LNCaP clone FGC (cell line): ENCODE results near the gene PCGF1.

ENCODE experiments used
- DNase-seq: peaks from one replicate; pipeline ENCODE4 v3.0.0-alpha.2; 2011; ENCODE audit warnings: low read depth
- H3K4me3 ChIP-seq: 2 replicates; pipeline ENCODE4 v1.5.1; 2011; ENCODE audit warnings: mild to moderate bottlenecking, low read depth, low read length, control low read depth
- CTCF ChIP-seq: IDR thresholded peaks from 2 replicates; pipeline ENCODE4 v1.5.1; 2012; ENCODE audit warnings: mild to moderate bottlenecking; ENCODE audit not compliant: control insufficient read depth, insufficient read depth; ENCODE audit errors: extremely low read depth

PCGF1 gene

DNA sequence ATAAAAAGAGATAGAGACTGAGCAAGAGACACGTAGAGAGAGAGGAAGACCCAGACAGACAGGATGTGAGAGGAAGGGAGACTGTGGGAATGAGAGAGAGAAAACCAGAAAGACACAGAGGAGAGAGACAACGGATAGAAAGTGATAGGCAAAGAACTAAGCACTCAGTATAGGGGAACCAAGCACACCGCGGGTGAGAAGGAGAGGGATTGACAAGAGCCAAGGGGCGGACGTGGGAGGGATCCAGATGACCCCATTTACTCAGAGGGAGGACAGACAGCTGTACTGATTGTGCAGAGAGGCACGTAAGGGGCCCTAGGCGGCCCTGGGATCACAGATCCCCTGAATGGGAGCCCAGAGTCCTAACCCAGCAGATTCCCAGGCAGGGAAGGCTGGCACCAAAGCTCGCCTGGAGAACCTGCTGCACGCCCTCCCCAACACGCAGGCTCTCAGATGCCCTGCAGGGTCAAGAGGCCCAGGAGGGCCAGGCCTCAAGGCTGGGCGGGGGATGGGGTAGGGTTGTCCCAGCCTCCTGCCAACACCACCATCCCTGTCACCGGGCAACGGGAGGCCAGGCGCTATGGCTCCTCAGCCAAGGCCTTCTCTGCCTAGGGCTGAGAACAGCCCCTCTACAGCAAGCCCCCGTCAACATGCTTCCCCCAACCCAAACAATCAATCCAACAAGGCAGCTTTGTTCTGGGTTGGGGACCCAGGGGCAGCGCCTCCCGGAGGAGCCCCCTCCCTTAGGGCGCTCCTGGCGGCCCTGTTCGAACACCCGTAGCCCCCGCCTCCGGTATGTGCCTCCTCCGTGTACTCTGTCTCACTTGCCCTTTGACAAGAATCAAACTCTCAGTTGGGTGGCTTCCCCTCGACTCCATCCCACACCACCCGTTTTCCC, 45.7 kb upstream of the PCGF1 start:
- no peak overlapping the region for H3K4me3 ChIP-seq
- DNase-seq = no peak
- no peak for TF ChIP-seq CTCF

DNA sequence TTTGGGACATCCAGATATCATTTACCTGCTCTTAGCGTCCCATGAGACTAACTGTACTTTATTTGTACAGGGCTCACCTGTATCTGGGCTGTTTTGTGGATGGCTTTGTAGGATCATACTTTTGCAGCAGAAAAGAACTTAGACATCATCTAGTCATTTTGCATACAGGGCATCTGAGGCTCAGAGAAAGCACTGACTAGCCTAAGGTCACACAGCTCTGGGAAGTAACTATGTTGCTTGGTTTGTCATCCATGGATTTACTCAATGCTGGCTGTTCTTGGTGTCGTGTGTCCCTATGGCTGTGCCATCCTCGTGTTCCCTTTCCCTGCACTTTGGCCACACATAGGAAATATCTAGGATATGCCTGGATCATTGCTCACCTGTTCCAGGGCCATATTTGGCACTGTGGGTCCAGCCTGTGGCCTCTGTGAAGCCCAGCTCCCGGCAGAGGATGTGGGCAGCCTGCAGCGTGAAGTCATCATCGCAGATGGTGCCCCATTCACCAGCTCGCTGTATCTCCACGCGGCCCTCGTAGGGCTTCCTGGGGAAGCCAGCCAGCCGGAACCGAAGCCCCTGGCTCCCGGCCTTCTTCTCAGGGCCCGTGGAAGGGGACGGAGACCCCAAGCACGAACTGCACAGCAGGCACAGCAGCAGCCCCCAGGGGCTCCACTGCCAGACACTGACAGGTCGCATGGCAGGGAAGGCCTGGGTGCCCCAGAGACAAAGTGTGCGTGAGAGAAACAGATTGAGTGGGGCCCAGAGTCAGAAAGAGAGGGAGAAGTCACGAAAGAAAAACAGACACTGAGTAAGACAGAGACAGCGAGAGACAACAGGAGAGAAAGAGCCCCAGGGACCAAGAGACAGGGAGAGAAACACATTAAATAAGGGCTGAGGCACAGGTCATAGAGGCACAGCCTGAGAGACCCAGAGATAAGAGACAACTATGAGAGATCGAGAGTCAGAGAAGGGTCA, 44.7 kb upstream of the PCGF1 start:
- no peak for DNase-seq
- no peak overlapping the region for H3K4me3 ChIP-seq
- no peak for TF ChIP-seq CTCF

DNA sequence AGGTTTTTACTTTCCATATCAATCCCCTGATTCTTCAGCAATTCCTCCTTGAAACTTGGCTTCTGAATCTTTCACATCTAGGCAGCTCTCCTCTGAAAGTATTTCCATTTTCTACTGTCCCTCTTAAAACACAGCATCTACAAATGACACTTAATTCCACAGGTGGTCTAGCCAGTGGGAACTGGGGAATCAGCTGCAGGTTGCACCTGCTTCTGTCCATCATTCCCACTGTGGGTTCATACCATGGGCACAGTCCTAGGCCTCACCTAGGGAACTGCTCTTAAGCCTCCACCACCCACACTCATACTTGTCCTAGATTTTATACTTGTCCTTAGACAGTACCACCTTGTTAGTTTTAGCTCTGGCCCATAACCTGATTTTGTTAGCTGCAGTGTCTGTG, 44.0 kb upstream of the PCGF1 start:
- no peak overlapping the region for H3K4me3 ChIP-seq

DNA sequence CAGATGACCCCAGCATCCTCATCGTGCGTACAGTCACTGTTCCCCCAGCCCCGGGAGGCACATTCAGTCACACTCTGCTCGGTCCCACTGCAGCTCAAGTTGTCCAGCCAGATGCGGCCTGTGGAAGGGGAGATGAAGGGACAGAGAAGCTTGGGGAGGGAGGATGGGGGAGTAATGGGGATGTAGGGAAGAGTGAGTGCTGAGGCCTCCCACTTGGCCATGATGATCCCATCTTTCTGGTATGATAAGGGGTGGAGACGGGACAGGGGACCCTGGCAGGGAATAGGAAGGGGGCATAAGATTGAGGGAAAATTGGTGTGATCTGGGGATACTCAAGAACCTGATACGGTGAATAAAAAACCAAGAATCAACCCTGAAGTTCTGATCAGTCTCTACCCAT, 42.7 kb upstream of the PCGF1 start:
- no peak overlapping the region; the same call in 1 of the 2 replicates for H3K4me3 ChIP-seq
- no peak for DNase-seq
- TF ChIP-seq CTCF = no peak

More for the DNA sequence above, 44.0 kb upstream of the PCGF1 start:
- no peak for DNase-seq
- TF ChIP-seq CTCF = no peak

- DNase-seq = no peak
- TF ChIP-seq CTCF = no peak
- peak overlapping the region; percentile 60 for H3K4me3 ChIP-seq
These were observed 41.7 kb upstream of the PCGF1 start for GRCh38 chr2:74548900-74549826.

DNA sequence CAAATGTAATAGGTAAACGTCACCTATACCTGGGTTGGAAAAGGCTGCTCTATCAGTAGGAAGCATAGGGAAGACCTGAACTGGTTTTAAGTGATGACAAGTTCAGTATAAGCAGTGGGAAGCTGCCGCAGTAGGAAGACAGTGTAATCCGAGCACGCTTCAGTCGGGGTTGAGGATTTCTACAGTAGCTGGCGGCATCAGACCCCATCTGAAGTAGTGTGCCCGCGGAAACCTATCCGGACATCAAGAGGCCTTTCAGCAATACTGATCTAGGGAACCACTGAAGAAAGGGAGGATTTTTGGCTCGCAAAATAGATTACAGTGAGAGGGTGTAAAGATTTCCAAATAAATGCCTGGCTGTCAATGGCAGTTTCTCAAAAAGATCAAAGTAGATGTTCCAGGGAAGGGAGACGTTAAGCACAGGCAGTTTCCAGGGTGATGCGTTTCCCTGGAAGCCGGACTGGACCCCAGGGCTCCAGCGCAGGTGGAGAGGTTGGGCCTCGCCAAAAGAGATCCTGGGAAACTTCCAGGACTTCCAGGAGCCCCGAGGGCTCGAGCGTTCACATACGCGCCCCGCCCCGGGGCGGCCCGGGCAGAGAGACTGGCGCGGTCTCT, 40.9 kb upstream of the PCGF1 start:
- TF ChIP-seq CTCF = no peak
- peak overlapping the region; percentile 60 for H3K4me3 ChIP-seq
- no peak for DNase-seq
